Gastrocnemius medialis (tissue), 4 donors: Measurements from ENCODE around the gene UCN3.
"Not testable (repeated sequence)": the region's sequence is repeated elsewhere in the genome, so short reads cannot be mapped to it uniquely, and the experiment has no call there.

Experiments used
- CTCF ChIP-seq, 5 experiments: fragments of 450-650 bp in 3 of 5; fragments of 200-600 bp in 2 of 5; sonication (generic) in 2 of 5; IDR thresholded peaks in 4 of 5; conservative IDR thresholded peaks in 1 of 5; 1 replicate in 4 of 5; 2 replicates in 1 of 5; pipeline ENCODE4 v1.5.1; 2016 to 2019; ENCODE audit warnings: antibody characterized with exemption in 5 of 5, mild to moderate bottlenecking in 3 of 5, moderate library complexity in 3 of 5
- POLR2A ChIP-seq, 2 donors: fragments of 450-650 bp; IDR thresholded peaks; one replicate each; pipeline ENCODE4 v1.6.1; 2017; ENCODE audit warnings: antibody characterized with exemption in 2 of 2, mild to moderate bottlenecking in 2 of 2, moderate library complexity in 2 of 2

- not testable (repeated sequence) for TF ChIP-seq CTCF (IDR thresholded peaks at IDR 0.05 in 4 of 5, conservative IDR thresholded peaks at IDR 0.05 in 1 of 5); POLR2A (IDR thresholded peaks at IDR 0.05)
Observed at GRCh38 chr10:5410787-5411186, 46.0 kb downstream of the UCN3 start.
